GM19372 (cell line): ENCODE data around the gene CRISP2.
"Not testable (repeated sequence)": the region's sequence is repeated elsewhere in the genome, so short reads cannot be mapped to it uniquely, and the experiment has no call there.

Source experiments
- ATAC-seq: cut with Tn5 transposase; IDR thresholded peaks from one replicate; pipeline ENCODE4 v1.9.1; 2021; ENCODE audit warnings: mild to moderate bottlenecking, low read depth, moderate library complexity; ENCODE audit not compliant: unreplicated experiment

CRISP2 gene

GRCh38 chr6:49713346-49713745, at the start of gene CRISP2:
Gene CRISP2 (minus strand): TSS chr6:49713543. CDS start chr6:49709196, 4,347 bp downstream.
- ATAC-seq = no peak

GRCh38 chr6:49744259-49744658, 30.9 kb upstream of the CRISP2 start, which contains the start of gene CRISP3:
Gene CRISP3 (minus strand): TSS chr6:49744388. CDS start chr6:49744367, 21 bp downstream.
- ATAC-seq = no peak

- no peak for ATAC-seq
Observed at GRCh38 chr6:49743429-49743828, 30.1 kb upstream of the CRISP2 start.

- no peak for ATAC-seq
Observed at GRCh38 chr6:49739423-49739822, 26.1 kb upstream of the CRISP2 start.

GRCh38 chr6:49736017-49736508, 22.7 kb upstream of the CRISP2 start:
- no peak for ATAC-seq

GRCh38 chr6:49733680-49734079, 20.3 kb upstream of the CRISP2 start:
- no peak for ATAC-seq

GRCh38 chr6:49732781-49733180, 19.4 kb upstream of the CRISP2 start:
- no peak for ATAC-seq

GRCh38 chr6:49730251-49730650, 16.9 kb upstream of the CRISP2 start:
- no peak for ATAC-seq

- ATAC-seq = not testable (repeated sequence)
Observed at GRCh38 chr6:49723917-49724316, 10.6 kb upstream of the CRISP2 start.

- no peak for ATAC-seq
Observed at GRCh38 chr6:49721297-49721696, 8.0 kb upstream of the CRISP2 start.

GRCh38 chr6:49720372-49720771, 7.0 kb upstream of the CRISP2 start:
- no peak for ATAC-seq

GRCh38 chr6:49698478-49698877, 14.9 kb downstream of the CRISP2 start:
- ATAC-seq = no peak

- no peak for ATAC-seq
Observed at GRCh38 chr6:49693512-49693911, 19.8 kb downstream of the CRISP2 start.

- ATAC-seq = no peak
Observed at GRCh38 chr6:49692534-49692933, 20.8 kb downstream of the CRISP2 start.

GRCh38 chr6:49676671-49677281, 36.6 kb downstream of the CRISP2 start:
- ATAC-seq = no peak

- no peak for ATAC-seq
Observed at GRCh38 chr6:49675816-49676215, 37.5 kb downstream of the CRISP2 start.

GRCh38 chr6:49668083-49668511, 45.2 kb downstream of the CRISP2 start:
- no peak for ATAC-seq

GRCh38 chr6:49666930-49667757, 46.2 kb downstream of the CRISP2 start:
- ATAC-seq = no peak

- ATAC-seq = no peak
Observed at GRCh38 chr6:49666480-49666879, 46.9 kb downstream of the CRISP2 start.

- no peak for ATAC-seq
Observed at GRCh38 chr6:49664817-49665216, 48.5 kb downstream of the CRISP2 start.

GRCh38 chr6:49664054-49664453, 49.3 kb downstream of the CRISP2 start:
- not testable (repeated sequence) for ATAC-seq

GRCh38 chr6:49662892-49663261, 50.5 kb downstream of the CRISP2 start:
- no peak for ATAC-seq
